Epidermal melanocyte (primary cell): ENCODE data around the gene PRSS1.
"Not testable (repeated sequence)": the region's sequence is repeated elsewhere in the genome, so short reads cannot be mapped to it uniquely, and the experiment has no call there.

Source experiments
- DNase-seq: peaks from one replicate; pipeline ENCODE4 v3.0.0; 2011; ENCODE audit warnings: low spot score; ENCODE audit not compliant: insufficient read length

PRSS1 gene

GRCh38 chr7:142749218-142749993, at the start of gene PRSS1:
TSS of gene PRSS1 (plus strand) at chr7:142749472. CDS start at chr7:142749485, 13 bp downstream.
- no peak for DNase-seq

GRCh38 chr7:142700935-142701334, 48.3 kb upstream of the PRSS1 start:
- DNase-seq = not testable (repeated sequence)

GRCh38 chr7:142703655-142704305, 45.5 kb upstream of the PRSS1 start:
- DNase-seq = no peak

GRCh38 chr7:142708726-142709125, 40.5 kb upstream of the PRSS1 start:
- not testable (repeated sequence) for DNase-seq

- no peak for DNase-seq
Measured at GRCh38 chr7:142709921-142710320, 39.4 kb upstream of the PRSS1 start.

GRCh38 chr7:142711196-142711595, 38.1 kb upstream of the PRSS1 start:
- no peak for DNase-seq

GRCh38 chr7:142711746-142712616, 37.3 kb upstream of the PRSS1 start:
- DNase-seq = no peak

GRCh38 chr7:142712617-142712957, 36.7 kb upstream of the PRSS1 start:
- DNase-seq = no peak

- DNase-seq = no peak
Measured at GRCh38 chr7:142714375-142714774, 34.9 kb upstream of the PRSS1 start.

GRCh38 chr7:142716596-142716995, 32.7 kb upstream of the PRSS1 start:
- DNase-seq = no peak

GRCh38 chr7:142717453-142717852, 31.8 kb upstream of the PRSS1 start:
- DNase-seq = no peak

- no peak for DNase-seq
Measured at GRCh38 chr7:142718313-142718712, 31.0 kb upstream of the PRSS1 start.

- DNase-seq = no peak
Measured at GRCh38 chr7:142720172-142720773, 29.0 kb upstream of the PRSS1 start.

- DNase-seq = no peak
Measured at GRCh38 chr7:142720986-142721385, 28.3 kb upstream of the PRSS1 start.

GRCh38 chr7:142722248-142722794, 27.0 kb upstream of the PRSS1 start:
- no peak for DNase-seq

GRCh38 chr7:142733271-142733670, 16.0 kb upstream of the PRSS1 start:
- DNase-seq = no peak

- DNase-seq = no peak
Measured at GRCh38 chr7:142739923-142740492, 9.3 kb upstream of the PRSS1 start.

- DNase-seq = no peak
Measured at GRCh38 chr7:142740786-142741185, 8.5 kb upstream of the PRSS1 start.

GRCh38 chr7:142741932-142742331, 7.3 kb upstream of the PRSS1 start:
- DNase-seq = not testable (repeated sequence)

GRCh38 chr7:142745091-142745635, 4.1 kb upstream of the PRSS1 start:
- no peak for DNase-seq

- DNase-seq = no peak
Measured at GRCh38 chr7:142745745-142746144, 3.5 kb upstream of the PRSS1 start.
